ENCODE data around the gene SSBP1. TPM values are rescaled to one million over a fixed set of nuclear protein-coding genes. Genes with fewer than 3 reads are reported as not detected.

The SSBP1 gene
- total RNA-seq, 4 donors from 2014 or later = 87.5 to 109 (median 90.8) TPM

DNA sequence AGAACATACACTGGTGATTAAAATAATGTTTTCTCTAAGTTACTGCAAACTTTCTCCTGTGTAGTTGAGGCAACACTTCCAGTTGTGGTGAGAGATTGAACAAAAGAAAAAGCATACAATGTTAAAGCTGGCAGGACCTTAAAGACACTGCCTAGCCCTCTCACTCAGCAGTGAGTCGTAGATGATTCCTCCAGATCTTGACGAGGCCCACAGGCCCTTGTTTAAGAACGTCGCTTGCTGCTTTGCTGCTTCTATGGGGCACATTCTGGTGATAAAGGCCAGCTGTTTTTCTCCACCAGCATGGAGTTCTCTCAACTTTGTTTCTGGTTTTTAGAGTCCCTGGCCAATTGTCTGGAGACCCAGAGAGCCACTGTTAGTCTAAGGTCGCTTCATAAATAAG, 33.4 kb upstream of the SSBP1 start:
- no peak overlapping the region for H3K4me3 ChIP-seq (ENCODE audit: low read depth, poor library complexity, severe bottlenecking)
- no peak for TF ChIP-seq POLR2A (IDR thresholded peaks at IDR 0.05)
- TF ChIP-seq, protein P1, sequence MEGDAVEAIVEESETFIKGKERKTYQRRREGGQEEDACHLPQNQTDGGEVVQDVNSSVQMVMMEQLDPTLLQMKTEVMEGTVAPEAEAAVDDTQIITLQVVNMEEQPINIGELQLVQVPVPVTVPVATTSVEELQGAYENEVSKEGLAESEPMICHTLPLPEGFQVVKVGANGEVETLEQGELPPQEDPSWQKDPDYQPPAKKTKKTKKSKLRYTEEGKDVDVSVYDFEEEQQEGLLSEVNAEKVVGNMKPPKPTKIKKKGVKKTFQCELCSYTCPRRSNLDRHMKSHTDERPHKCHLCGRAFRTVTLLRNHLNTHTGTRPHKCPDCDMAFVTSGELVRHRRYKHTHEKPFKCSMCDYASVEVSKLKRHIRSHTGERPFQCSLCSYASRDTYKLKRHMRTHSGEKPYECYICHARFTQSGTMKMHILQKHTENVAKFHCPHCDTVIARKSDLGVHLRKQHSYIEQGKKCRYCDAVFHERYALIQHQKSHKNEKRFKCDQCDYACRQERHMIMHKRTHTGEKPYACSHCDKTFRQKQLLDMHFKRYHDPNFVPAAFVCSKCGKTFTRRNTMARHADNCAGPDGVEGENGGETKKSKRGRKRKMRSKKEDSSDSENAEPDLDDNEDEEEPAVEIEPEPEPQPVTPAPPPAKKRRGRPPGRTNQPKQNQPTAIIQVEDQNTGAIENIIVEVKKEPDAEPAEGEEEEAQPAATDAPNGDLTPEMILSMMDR (IDR thresholded peaks at IDR 0.05) = no peak
- intact Hi-C loops (cut with DNase I; ENCODE audit: low total_unique reads) = no loop called here
- no peak for DNase-seq (ENCODE audit: low spot score in 2 of 2)
- WGBS, 2 donors = 84% methylated on average over 5 of the region's 5 CpGs

DNA sequence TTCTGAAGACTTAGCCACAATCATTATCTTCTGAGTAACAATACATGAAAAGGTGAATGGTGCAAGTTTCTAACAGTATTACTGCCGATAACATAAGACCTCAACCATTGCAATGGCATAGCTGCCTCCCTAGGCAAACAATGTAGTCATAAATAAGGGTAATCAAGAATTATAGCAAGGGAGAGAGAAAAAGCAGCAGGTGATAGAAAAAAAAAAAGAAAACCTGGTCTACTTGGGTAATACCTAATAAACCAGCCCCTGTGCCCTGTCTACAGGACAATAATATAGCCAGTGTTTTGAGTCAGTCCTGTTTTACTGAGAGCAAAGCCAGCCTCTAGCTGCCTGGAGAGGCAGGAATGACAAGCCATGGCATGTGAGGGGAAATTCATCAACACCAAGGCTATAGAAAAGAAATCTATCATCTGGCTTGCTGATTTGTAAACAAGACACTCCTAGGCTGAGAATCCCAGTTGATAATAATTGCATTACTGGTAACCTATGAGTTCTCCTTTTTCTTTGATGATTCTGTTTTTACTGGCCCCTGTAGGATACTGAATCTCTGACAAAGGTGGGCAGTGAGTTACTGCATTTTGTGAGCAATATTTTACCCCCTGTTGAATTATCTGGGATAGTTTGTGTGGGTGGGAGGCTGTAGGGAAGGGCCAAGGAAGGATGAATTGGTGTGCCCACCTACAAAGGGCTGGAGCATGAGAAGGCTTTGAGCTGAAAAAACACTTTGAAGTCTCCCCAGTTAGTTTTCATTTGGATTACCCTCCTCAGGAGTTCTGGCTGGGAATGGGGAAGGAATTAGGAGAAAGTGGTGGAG, 31.7 kb upstream of the SSBP1 start:
- H3K4me3 ChIP-seq (ENCODE audit: low read depth, poor library complexity, severe bottlenecking) = no peak overlapping the region
- 92 to 95% methylated on average over 1 of the region's 1 CpG for WGBS, 2 donors
- intact Hi-C loops (cut with DNase I; ENCODE audit: low total_unique reads) = no loop called here
- no peak for DNase-seq (ENCODE audit: low spot score in 2 of 2)
- TF ChIP-seq, protein P1 (IDR thresholded peaks at IDR 0.05) = no peak
- TF ChIP-seq POLR2A (IDR thresholded peaks at IDR 0.05) = no peak

DNA sequence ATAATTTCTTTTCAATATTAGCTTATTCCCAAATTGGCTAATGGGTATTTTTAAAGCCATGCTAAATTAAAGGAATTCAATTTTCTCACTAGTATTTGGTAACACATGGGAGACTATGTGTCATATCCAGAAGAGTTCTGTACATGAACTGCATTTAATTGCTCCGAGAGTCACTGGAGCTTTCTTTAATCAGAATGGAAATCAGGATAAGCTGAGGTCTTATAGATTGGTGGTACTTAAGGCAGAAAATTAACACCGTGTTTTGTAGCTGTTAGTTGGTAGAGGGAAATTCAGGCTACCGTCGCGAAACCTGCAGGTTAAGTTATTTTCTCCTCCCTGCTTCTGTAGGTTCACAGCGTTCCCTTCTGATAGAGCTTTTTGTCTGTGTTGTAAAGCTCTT, 29.8 kb upstream of the SSBP1 start, which contains the start of gene WEE2:
Gene WEE2, plus strand, starts transcription at position 3 of the 400 bp plus-strand sequence. CDS start 406 bp downstream, outside the sequence.
- TF ChIP-seq POLR2A (IDR thresholded peaks at IDR 0.05) = no peak
- TF ChIP-seq, protein P1 (IDR thresholded peaks at IDR 0.05) = no peak
- H3K4me3 ChIP-seq (ENCODE audit: low read depth, poor library complexity, severe bottlenecking) = no peak within 1 kb of the TSS
- intact Hi-C loops (cut with DNase I; ENCODE audit: low total_unique reads) = no loop called here
- no peak for DNase-seq (ENCODE audit: low spot score in 2 of 2)
- 91 to 94% methylated on average over 6 of the region's 6 CpGs for WGBS, 2 donors

DNA sequence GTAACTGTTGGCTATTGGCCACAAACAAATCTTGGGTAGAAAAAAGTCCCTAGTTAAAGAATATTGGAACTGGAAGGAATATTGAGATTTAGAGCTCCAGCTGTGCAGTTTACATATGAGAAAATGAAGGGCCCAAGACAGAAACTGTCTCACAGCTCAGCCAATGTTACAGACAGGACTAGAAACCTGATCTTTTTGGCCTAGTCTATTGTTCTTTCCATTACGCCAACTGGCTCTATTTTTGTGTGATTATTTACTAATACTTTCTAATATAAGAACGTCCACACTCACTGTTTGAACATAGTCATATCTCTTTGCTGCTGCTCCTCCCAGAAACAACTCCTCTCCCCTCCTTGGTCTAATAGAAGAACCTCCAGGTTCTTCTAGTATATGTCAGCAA, 28.8 kb upstream of the SSBP1 start:
- no peak for DNase-seq (ENCODE audit: low spot score in 2 of 2)
- intact Hi-C loops (cut with DNase I; ENCODE audit: low total_unique reads) = no loop called here
- TF ChIP-seq, protein P1 (IDR thresholded peaks at IDR 0.05) = no peak
- no peak for TF ChIP-seq POLR2A (IDR thresholded peaks at IDR 0.05)
- WGBS, 2 donors = 95% methylated on average over 2 of the region's 2 CpGs
- no peak overlapping the region for H3K4me3 ChIP-seq (ENCODE audit: low read depth, poor library complexity, severe bottlenecking)

DNA sequence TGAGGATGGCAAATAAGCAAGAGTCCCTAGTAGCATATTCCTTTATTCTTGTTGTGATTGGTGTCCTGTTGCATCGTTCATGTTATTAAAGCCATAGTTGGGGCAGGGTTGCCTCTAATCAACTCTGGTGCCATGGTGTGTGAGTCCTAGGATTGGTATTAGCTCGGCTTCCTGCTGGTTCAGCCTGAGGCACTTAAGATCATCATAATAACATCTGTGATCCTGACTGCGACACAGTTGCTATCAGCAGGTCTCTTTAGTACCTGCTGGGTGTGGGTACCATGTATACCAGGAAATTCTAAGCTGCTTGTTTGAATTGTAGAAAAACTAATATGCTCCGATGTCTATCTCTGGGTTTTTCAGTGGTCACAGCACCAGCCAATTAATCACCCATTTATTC, 28.4 kb upstream of the SSBP1 start:
- TF ChIP-seq, protein P1 (IDR thresholded peaks at IDR 0.05) = no peak
- TF ChIP-seq POLR2A (IDR thresholded peaks at IDR 0.05) = no peak
- H3K4me3 ChIP-seq (ENCODE audit: low read depth, poor library complexity, severe bottlenecking) = no peak overlapping the region
- 86 to 93% methylated on average over 4 of the region's 4 CpGs for WGBS, 2 donors
- intact Hi-C loops (cut with DNase I; ENCODE audit: low total_unique reads) = no loop called here
- no peak for DNase-seq (ENCODE audit: low spot score in 2 of 2)
